ENCODE results near the gene PRM1. TPM values are rescaled to one million over a fixed set of nuclear protein-coding genes. Genes with fewer than 3 reads are reported as not detected.

PRM1 gene
- total and polyA plus RNA-seq, 2 of the 4 experiments (the other 2 are of a cell fraction): not detected

- Histone ChIP-seq H3K4me3 (ENCODE audit: insufficient read depth, low read depth, low read length) (no peak overlapping the region), H3K4me1 (ENCODE audit: control insufficient read depth, insufficient read depth, low read length) (peaks cover 5% of the 10 kb centered on the region), H3K9ac (ENCODE audit: low read depth, low read length) (no peak overlapping the region), H3K4ac (ENCODE audit: low read depth, low read length) (no peak overlapping the region), H3K9me3 (ENCODE audit: control insufficient read depth, insufficient read depth, low read length) (no peaks in the 10 kb centered on the region), H3K27ac (ENCODE audit: insufficient read depth, low read length) (no peak overlapping the region), H3K14ac (replicated peaks; ENCODE audit: low read depth, low read length) (no peak overlapping the region), H3K79me1 (ENCODE audit: low read depth in 1 of 2, low read length in 2 of 2) (no peaks in the 10 kb centered on the region), H3K9me1 (ENCODE audit: insufficient read depth, low read length) (no peaks in the 10 kb centered on the region), H4K5ac (ENCODE audit: low read depth, low read length) (no peak overlapping the region), H2BK20ac (ENCODE audit: low read depth, low read length) (no peak overlapping the region), H3K18ac (ENCODE audit: low read depth, low read length) (no peak overlapping the region), H4K91ac (ENCODE audit: insufficient read depth, low read depth, low read length) (no peak overlapping the region), H4K8ac (ENCODE audit: low read depth in 2 of 2, low read length in 2 of 2) (no peak overlapping the region), H3K36me3 (ENCODE audit: control insufficient read depth, insufficient read depth, low read length) (no peaks in the 10 kb centered on the region), H2BK15ac (ENCODE audit: low read depth, low read length) (no peak overlapping the region), H2BK120ac (ENCODE audit: low read depth, low read length) (no peak overlapping the region), H3K23ac (ENCODE audit: low read depth, low read length) (no peak overlapping the region), H2BK5ac (ENCODE audit: low read depth, low read length, poor library complexity, severe bottlenecking) (no peak overlapping the region), H3K4me2 (ENCODE audit: low read depth, low read length) (no peak overlapping the region), H2AK5ac (ENCODE audit: low read depth, low read length) (no peak overlapping the region), H2AFZ (replicated peaks; ENCODE audit: low read length, poor library complexity) (no peak overlapping the region), H4K20me1 (ENCODE audit: insufficient read depth, low read length) (no peaks in the 10 kb centered on the region), H2AK9ac (replicated peaks; ENCODE audit: low read depth, low read length, poor library complexity) (no peak overlapping the region), H3K56ac (ENCODE audit: extremely low read depth, insufficient read depth, low read length) (no peak overlapping the region), H3K27me3 (ENCODE audit: control insufficient read depth, insufficient read depth, low read length) (peaks cover 4% of the 10 kb centered on the region)
- ATAC-seq (ENCODE audit: low read depth) (no peak), DNase-seq (no peak)
- ChIA-PET POLR2A (ENCODE audit: unreplicated experiment) (interaction anchor here (0.6 kb wide), 1 partner anchor 37 kb away, joined by 8 read pairs; no protein-coding TSS in a partner anchor), CTCF (interaction anchor here (1.6 kb wide), 1 partner anchor 20 kb away, joined by 3 read pairs; no protein-coding TSS in a partner anchor)
- no TSS peak for BruUV-seq (replicated peaks)
- intact Hi-C loops (cut with micrococcal nuclease) (no loop called here), in situ Hi-C loops (cut with MboI; ENCODE audit: low sequenced_read_pairs) (no loop called here), dilution Hi-C loops (cut with HindIII; ENCODE audit: low sequenced_read_pairs, unreplicated experiment) (no loop called here)
- TF ChIP-seq RCOR1 (IDR thresholded peaks at IDR 0.05; ENCODE audit: insufficient replicate concordance, low read length) (no peak), RFX5 (IDR thresholded peaks at IDR 0.05; ENCODE audit: low read depth, low read length) (no peak), RAD21 (IDR thresholded peaks at IDR 0.05; ENCODE audit: low read length) (no peak), CEBPB (IDR thresholded peaks at IDR 0.05; ENCODE audit: low read depth, low read length) (no peak), CTCF (conservative IDR thresholded peaks at IDR 0.05; ENCODE audit: low read depth, low read length) (no peak), BHLHE40 (IDR thresholded peaks at IDR 0.05; ENCODE audit: low read depth, low read length) (no peak)
- 86% methylated on average over 2 of the region's 7 CpGs; no CpG with 5 or more reads in 1 of the 2 experiments for WGBS, 2 experiments (ENCODE audit: extremely low coverage in 2 of 2, insufficient read length in 1 of 2)
These were observed 11.1 kb upstream of the PRM1 start for GRCh38 chr16:11292076-11292748.
